Esophagus squamous epithelium (tissue), 5 donors: ENCODE measurements around the gene AGTRAP. TPM values are rescaled to one million over a fixed set of nuclear protein-coding genes. Genes with fewer than 3 reads are reported as not detected.
A peak's percentile ranks its signal among the peaks of the same experiment; 100 is the strongest.

ENCODE experiments used
- DNase-seq: peaks from one replicate; lab custom pipeline; 2025; lab: John Stamatoyannopoulos, UW
- H3K27ac ChIP-seq, 4 donors: fragments of 200-600 bp; sonication (generic); one replicate each; pipeline ENCODE4 v1.5.1; 2016 to 2019; ENCODE audit warnings: mild to moderate bottlenecking in 1 of 4
- H3K27me3 ChIP-seq, 4 donors: fragments of 200-600 bp; sonication (generic); 1 replicate in 3 of 4; 2 replicates in 1 of 4; pipeline versions ENCODE4 v1.5.1 to v1.6.0; 2017 to 2021; ENCODE audit warnings: antibody characterized with exemption in 1 of 4
- H3K36me3 ChIP-seq, 3 donors: fragments of 200-600 bp; sonication (generic); one replicate each; pipeline ENCODE4 v1.5.1; 2016 to 2019
- H3K4me1 ChIP-seq, 3 donors: fragments of 200-600 bp; sonication (generic); one replicate each; pipeline ENCODE4 v1.5.1; 2017 to 2019
- H3K4me3 ChIP-seq, 4 donors: fragments of 200-600 bp; sonication (generic); 1 replicate in 3 of 4; 2 replicates in 1 of 4; pipeline ENCODE4 v1.5.1; 2016 to 2019; ENCODE audit warnings: mild to moderate bottlenecking in 2 of 4, moderate library complexity in 1 of 4
- H3K9me3 ChIP-seq, 3 donors: fragments of 200-600 bp; sonication (generic); one replicate each; pipeline ENCODE4 v1.5.1; 2016 to 2019
- CTCF ChIP-seq, 6 experiments: fragments of 450-650 bp in 4 of 6; fragments of 200-600 bp in 2 of 6; sonication (generic) in 2 of 6; IDR thresholded peaks; one replicate each; pipeline ENCODE4 v1.5.1; 2016 to 2019; ENCODE audit warnings: antibody characterized with exemption in 6 of 6, mild to moderate bottlenecking in 4 of 6, moderate library complexity in 4 of 6
- POLR2A ChIP-seq, 4 donors: fragments of 450-650 bp; IDR thresholded peaks; one replicate each; pipeline ENCODE4 v1.6.1; 2017; ENCODE audit warnings: antibody characterized with exemption in 4 of 4, mild to moderate bottlenecking in 4 of 4, moderate library complexity in 3 of 4
- WGBS, 2 donors: methylation state at CpG; one replicate each; pipeline ENCODE4 v1.1.5; 2018; 5-methylcytosine and 5-hydroxymethylcytosine counted together
- intact Hi-C: fragments of 100-400 bp; cut with DNase I; formaldehyde crosslinking; loops from one replicate; pipeline ENCODE4 v1.15.0; 2022
- total RNA-seq, 4 donors: library from RNA; depleted of rRNA; stranded (reverse); fragments of >200 nt; gene quantifications; one replicate each; pipeline ENCODE4 v1.1.0, GENCODE V29; 2016
- donor health status: DM: yes; HTN: yes; CAD: no.

Gene AGTRAP
- total RNA-seq, 4 donors from 2014 or later, result 34.5 to 89.5 (median 50.7) TPM

GRCh38 chr1:11781297-11781696 lies 45.4 kb downstream of the AGTRAP start:
- TF ChIP-seq POLR2A (IDR thresholded peaks at IDR 0.05) (no peak), CTCF (IDR thresholded peaks at IDR 0.05) (no peak)
- no peak overlapping the region for H3K27ac ChIP-seq
- H3K27me3 ChIP-seq, result no peaks in the 10 kb centered on the region
- no peak for DNase-seq
- H3K36me3 ChIP-seq, result no peaks in the 10 kb centered on the region
- intact Hi-C loops, result no loop called here
- WGBS, 2 donors, result 79 to 89% methylated on average over 9 to 11 of the region's 12 CpGs
- no peak overlapping the region for H3K4me3 ChIP-seq
- H3K9me3 ChIP-seq, result no peaks in the 10 kb centered on the region
- peaks cover 11 to 19% (median 17%) of the 10 kb centered on the region in 3 donors for H3K4me1 ChIP-seq

GRCh38 chr1:11782127-11782708 lies 46.3 kb downstream of the AGTRAP start:
- H3K4me1 ChIP-seq, result peaks cover 13 to 28% (median 26%) of the 10 kb centered on the region in 3 donors
- no peak overlapping the region for H3K4me3 ChIP-seq
- DNase-seq, result no peak
- TF ChIP-seq CTCF (IDR thresholded peaks at IDR 0.05) (no peak), POLR2A (IDR thresholded peaks at IDR 0.05) (no peak)
- no peaks in the 10 kb centered on the region for H3K27me3 ChIP-seq
- H3K36me3 ChIP-seq, result no peaks in the 10 kb centered on the region
- 69 to 80% methylated on average over 2 to 3 of the region's 6 CpGs for WGBS, 2 donors
- H3K9me3 ChIP-seq, result no peaks in the 10 kb centered on the region
- H3K27ac ChIP-seq, result no peak overlapping the region
- intact Hi-C loops, result no loop called here

- Histone ChIP-seq H3K27me3 (no peaks in the 10 kb centered on the region), H3K9me3 (no peaks in the 10 kb centered on the region), H3K27ac (no peak overlapping the region), H3K4me3 (no peak overlapping the region), H3K4me1 (peaks cover 27 to 42% (median 40%) of the 10 kb centered on the region in 3 donors), H3K36me3 (no peaks in the 10 kb centered on the region)
- WGBS, 2 donors, result 88 to 95% methylated on average over 5 to 6 of the region's 6 CpGs
- DNase-seq, result no peak
- TF ChIP-seq POLR2A (IDR thresholded peaks at IDR 0.05), result no peak
- no peak for TF ChIP-seq CTCF (IDR thresholded peaks at IDR 0.05)
- intact Hi-C loops, result no loop called here
Observed at GRCh38 chr1:11783556-11783955, 47.6 kb downstream of the AGTRAP start.

GRCh38 chr1:11784256-11784992 lies 48.5 kb downstream of the AGTRAP start:
- intact Hi-C loops, result no loop called here
- no peaks in the 10 kb centered on the region for H3K9me3 ChIP-seq
- H3K27me3 ChIP-seq, result no peaks in the 10 kb centered on the region
- DNase-seq, result no peak
- 58 to 81% methylated on average over 5 to 11 of the region's 21 CpGs for WGBS, 2 donors
- peak overlapping the region; percentile 10 to 62 (median 51) for H3K27ac ChIP-seq
- H3K4me1 ChIP-seq, result peaks cover 34 to 51% (median 49%) of the 10 kb centered on the region in 3 donors
- H3K4me3 ChIP-seq, result peak overlapping the region in 3 of 4 donors; percentile 4 to 61 (median 33)
- H3K36me3 ChIP-seq, result no peaks in the 10 kb centered on the region
- TF ChIP-seq POLR2A (IDR thresholded peaks at IDR 0.05), result no peak
- no peak for TF ChIP-seq CTCF (IDR thresholded peaks at IDR 0.05)
